ENCODE measurements around the gene LPIN1. TPM values are rescaled to one million over a fixed set of nuclear protein-coding genes. Genes with fewer than 3 reads are reported as not detected.

The LPIN1 gene
- total RNA-seq, 2 experiments from 2014 or later: 115 to 128 TPM

DNA sequence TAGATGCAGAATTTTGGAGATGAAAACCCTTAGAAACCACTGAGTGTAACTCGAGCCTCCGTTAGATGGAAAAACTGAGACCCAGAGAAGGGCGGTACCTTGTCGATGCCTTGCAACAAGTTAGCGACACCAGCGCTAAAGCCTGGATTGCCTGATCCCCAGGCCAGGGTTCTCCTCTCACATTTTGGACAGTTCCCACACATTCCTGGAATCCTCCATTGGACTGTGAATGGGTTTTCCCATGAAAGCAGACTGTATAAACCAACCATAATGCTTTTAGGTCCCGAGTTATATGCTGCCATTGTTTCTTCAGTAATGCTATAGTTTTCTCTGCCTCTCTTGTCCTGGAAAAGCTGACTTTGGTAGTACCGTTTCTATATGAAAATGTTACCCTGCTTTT lies 37.1 kb upstream of the LPIN1 start:
- Mint-ChIP-seq H3K27me3 (no peaks in the 10 kb centered on the region), H3K36me3 (ENCODE audit: low read depth) (no peaks in the 10 kb centered on the region), H3K9me3 (no peaks in the 10 kb centered on the region), H3K4me1 (ENCODE audit: low read depth) (no peaks in the 10 kb centered on the region), H3K4me3 (no peak overlapping the region), H3K27ac (no peak overlapping the region)
- DNase-seq (no peak), ATAC-seq (ENCODE audit: poor library complexity) (no peak)
- H3K9me3 ChIP-seq (ENCODE audit: control insufficient read depth in 1 of 2, insufficient read depth in 1 of 2, low read length in 2 of 2): no peaks in the 10 kb centered on the region
- intact Hi-C loops (cut with DNase I, micrococcal nuclease): no loop called here
- H3K36me3 ChIP-seq (ENCODE audit: insufficient read depth, low read length): no peaks in the 10 kb centered on the region
- no peak overlapping the region for H3K4me3 ChIP-seq (ENCODE audit: low read length)
- no peaks in the 10 kb centered on the region for H3K27me3 ChIP-seq (ENCODE audit: control insufficient read depth in 1 of 2, insufficient read depth in 2 of 2, low read length in 2 of 2)
- H3K4me1 ChIP-seq (ENCODE audit: insufficient read depth, low read length): no peaks in the 10 kb centered on the region
- H3K27ac ChIP-seq (ENCODE audit: low read depth in 1 of 2, low read length in 2 of 2): no peak overlapping the region
- ChIA-PET CTCF (no interaction called here), POLR2A (no interaction called here)
- no peak for TF ChIP-seq CTCF (IDR thresholded peaks at IDR 0.05)

DNA sequence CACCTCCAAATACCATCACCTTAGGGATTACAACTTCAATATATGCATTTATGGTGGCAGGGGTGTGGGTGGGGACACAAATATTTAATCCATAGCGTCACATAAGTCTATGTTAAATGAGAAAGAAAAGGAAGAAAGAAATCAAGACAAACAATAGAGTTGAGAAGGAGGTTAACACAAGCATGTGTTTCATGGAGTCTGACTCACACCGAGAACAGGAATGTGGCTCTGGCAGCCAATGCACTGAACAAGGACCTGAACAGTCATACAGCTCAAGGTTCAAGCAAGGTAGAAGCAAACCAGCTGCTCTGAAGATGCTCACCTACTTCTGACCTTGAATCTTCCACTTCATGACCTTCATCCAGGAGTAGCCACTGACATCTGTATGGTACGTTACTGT lies 36.2 kb upstream of the LPIN1 start:
- H3K27ac ChIP-seq (ENCODE audit: low read depth in 1 of 2, low read length in 2 of 2): no peak overlapping the region
- TF ChIP-seq CTCF (IDR thresholded peaks at IDR 0.05): no peak
- no peak for ATAC-seq (ENCODE audit: poor library complexity)

GRCh38 chr2:11710632-11711353 lies 35.6 kb upstream of the LPIN1 start:
- Histone ChIP-seq H3K9me3 (ENCODE audit: control insufficient read depth in 1 of 2, insufficient read depth in 1 of 2, low read length in 2 of 2) (no peaks in the 10 kb centered on the region), H3K27ac (ENCODE audit: low read depth in 1 of 2, low read length in 2 of 2) (no peak overlapping the region), H3K27me3 (ENCODE audit: control insufficient read depth in 1 of 2, insufficient read depth in 2 of 2, low read length in 2 of 2) (peaks cover 0 to 4% of the 10 kb centered on the region in 2 experiments), H3K4me3 (ENCODE audit: low read length) (no peak overlapping the region), H3K36me3 (ENCODE audit: insufficient read depth, low read length) (no peaks in the 10 kb centered on the region), H3K4me1 (ENCODE audit: insufficient read depth, low read length) (no peaks in the 10 kb centered on the region)
- Mint-ChIP-seq H3K4me1 (ENCODE audit: low read depth) (no peaks in the 10 kb centered on the region), H3K4me3 (no peak overlapping the region), H3K9me3 (no peaks in the 10 kb centered on the region), H3K27ac (no peak overlapping the region), H3K27me3 (no peaks in the 10 kb centered on the region), H3K36me3 (ENCODE audit: low read depth) (no peaks in the 10 kb centered on the region)
- intact Hi-C loops (cut with DNase I, micrococcal nuclease): no loop called here
- TF ChIP-seq CTCF (IDR thresholded peaks at IDR 0.05): no peak
- ChIA-PET POLR2A (no interaction called here), CTCF (interaction anchor here (1.4 kb wide), 1 partner anchor 18 kb away, joined by 3 read pairs; no protein-coding TSS in a partner anchor)
- DNase-seq (no peak), ATAC-seq (ENCODE audit: poor library complexity) (no peak)

More for the DNA sequence above, 36.2 kb upstream of the LPIN1 start:
- Histone ChIP-seq H3K4me1 (ENCODE audit: insufficient read depth, low read length) (no peaks in the 10 kb centered on the region), H3K4me3 (ENCODE audit: low read length) (no peak overlapping the region), H3K27me3 (ENCODE audit: control insufficient read depth in 1 of 2, insufficient read depth in 2 of 2, low read length in 2 of 2) (no peaks in the 10 kb centered on the region), H3K36me3 (ENCODE audit: insufficient read depth, low read length) (no peaks in the 10 kb centered on the region), H3K9me3 (ENCODE audit: control insufficient read depth in 1 of 2, insufficient read depth in 1 of 2, low read length in 2 of 2) (no peaks in the 10 kb centered on the region)
- ChIA-PET CTCF (no interaction called here), POLR2A (no interaction called here)
- Mint-ChIP-seq H3K9me3 (no peaks in the 10 kb centered on the region), H3K27ac (no peak overlapping the region), H3K4me3 (no peak overlapping the region), H3K36me3 (ENCODE audit: low read depth) (no peaks in the 10 kb centered on the region), H3K27me3 (no peaks in the 10 kb centered on the region), H3K4me1 (ENCODE audit: low read depth) (no peaks in the 10 kb centered on the region)
- DNase-seq: no peak
- intact Hi-C loops (cut with DNase I, micrococcal nuclease): no loop called here

All from CD4-positive, alpha-beta T cell (primary cell).